ENCODE results near the gene ENHO. TPM values are rescaled to one million over a fixed set of nuclear protein-coding genes. Genes with fewer than 3 reads are reported as not detected.

ENHO gene
- total and polyA plus RNA-seq, 2 donors from 2014 or later: 0.22 to 2.7 TPM

DNA sequence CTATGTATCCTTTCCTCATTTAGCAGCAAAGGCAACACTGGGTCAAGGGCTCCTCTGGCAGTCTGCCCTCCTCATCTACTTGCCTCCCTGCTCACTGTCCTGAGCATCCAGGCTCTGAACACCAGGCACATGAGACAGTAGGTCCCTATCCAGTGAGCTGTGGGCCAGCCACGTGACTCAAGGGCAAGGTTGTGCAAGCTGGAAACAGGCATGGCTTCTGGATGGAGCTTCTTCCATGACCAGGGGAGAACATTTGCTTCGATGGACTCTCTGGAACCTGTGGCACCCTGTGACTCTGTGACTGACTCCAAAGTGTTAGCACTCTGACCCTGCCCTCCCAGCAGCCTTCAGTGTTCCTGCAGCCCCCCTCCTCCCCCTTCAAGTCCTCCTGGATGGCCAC, 31.2 kb downstream of the ENHO start:
- no peaks in the 10 kb centered on the region for H3K9me3 ChIP-seq (ENCODE audit: control insufficient read depth in 2 of 3, insufficient read depth in 1 of 3, low read length in 3 of 3)
- no peaks in the 10 kb centered on the region for H3K36me3 ChIP-seq (ENCODE audit: control insufficient read depth in 2 of 3, insufficient read depth in 3 of 3, low read length in 3 of 3)
- FAIRE-seq: no peak
- no peaks in the 10 kb centered on the region for H3K4me1 ChIP-seq (ENCODE audit: control insufficient read depth in 2 of 3, insufficient read depth in 2 of 3, low read depth in 1 of 3, low read length in 3 of 3)
- intact Hi-C loops (cut with DNase I): loop anchor here (10.0 kb wide), 1 partner anchor 47 kb away; no protein-coding TSS in a partner anchor
- TF ChIP-seq, protein P1, sequence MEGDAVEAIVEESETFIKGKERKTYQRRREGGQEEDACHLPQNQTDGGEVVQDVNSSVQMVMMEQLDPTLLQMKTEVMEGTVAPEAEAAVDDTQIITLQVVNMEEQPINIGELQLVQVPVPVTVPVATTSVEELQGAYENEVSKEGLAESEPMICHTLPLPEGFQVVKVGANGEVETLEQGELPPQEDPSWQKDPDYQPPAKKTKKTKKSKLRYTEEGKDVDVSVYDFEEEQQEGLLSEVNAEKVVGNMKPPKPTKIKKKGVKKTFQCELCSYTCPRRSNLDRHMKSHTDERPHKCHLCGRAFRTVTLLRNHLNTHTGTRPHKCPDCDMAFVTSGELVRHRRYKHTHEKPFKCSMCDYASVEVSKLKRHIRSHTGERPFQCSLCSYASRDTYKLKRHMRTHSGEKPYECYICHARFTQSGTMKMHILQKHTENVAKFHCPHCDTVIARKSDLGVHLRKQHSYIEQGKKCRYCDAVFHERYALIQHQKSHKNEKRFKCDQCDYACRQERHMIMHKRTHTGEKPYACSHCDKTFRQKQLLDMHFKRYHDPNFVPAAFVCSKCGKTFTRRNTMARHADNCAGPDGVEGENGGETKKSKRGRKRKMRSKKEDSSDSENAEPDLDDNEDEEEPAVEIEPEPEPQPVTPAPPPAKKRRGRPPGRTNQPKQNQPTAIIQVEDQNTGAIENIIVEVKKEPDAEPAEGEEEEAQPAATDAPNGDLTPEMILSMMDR (IDR thresholded peaks at IDR 0.05; ENCODE audit: borderline replicate concordance, extremely low read depth, insufficient read depth): no peak
- H3K27me3 ChIP-seq (ENCODE audit: control insufficient read depth, insufficient read depth, low read length): no peaks in the 10 kb centered on the region
- no peak overlapping the region for H3K9ac ChIP-seq (ENCODE audit: low read length in 3 of 3)
- no peak for DNase-seq
- no peak overlapping the region for H3K27ac ChIP-seq (ENCODE audit: low read depth in 2 of 2, low read length in 2 of 2)
- no peak overlapping the region for H3K4me3 ChIP-seq (ENCODE audit: low read length in 3 of 3)

DNA sequence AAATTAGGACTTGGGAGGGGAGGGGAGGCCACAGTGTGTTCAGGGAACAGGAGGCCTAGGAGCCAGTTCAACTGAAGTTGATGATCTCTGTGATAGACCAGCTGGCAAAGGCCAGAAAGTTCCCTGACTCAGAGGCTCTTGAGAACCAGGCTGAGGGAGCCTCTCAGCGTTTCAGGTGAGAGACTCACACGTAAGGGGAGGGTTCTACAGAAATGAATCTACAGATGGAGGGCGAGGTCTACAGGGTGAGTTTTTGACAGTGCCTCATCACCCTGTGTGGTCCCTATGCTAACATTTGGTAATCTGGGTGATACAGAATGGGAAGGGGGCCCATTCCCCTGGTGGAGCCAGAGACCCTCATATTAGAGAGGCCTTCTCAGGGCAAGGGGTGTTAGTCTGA, 32.0 kb downstream of the ENHO start:
- Histone ChIP-seq H3K4me3 (ENCODE audit: low read length in 3 of 3) (no peak overlapping the region), H3K27ac (ENCODE audit: low read depth in 2 of 2, low read length in 2 of 2) (no peak overlapping the region), H3K9ac (ENCODE audit: low read length in 3 of 3) (no peak overlapping the region), H3K36me3 (ENCODE audit: control insufficient read depth in 2 of 3, insufficient read depth in 3 of 3, low read length in 3 of 3) (no peaks in the 10 kb centered on the region), H3K9me3 (ENCODE audit: control insufficient read depth in 2 of 3, insufficient read depth in 1 of 3, low read length in 3 of 3) (no peaks in the 10 kb centered on the region), H3K27me3 (ENCODE audit: control insufficient read depth, insufficient read depth, low read length) (no peaks in the 10 kb centered on the region), H3K4me1 (ENCODE audit: control insufficient read depth in 2 of 3, insufficient read depth in 2 of 3, low read depth in 1 of 3, low read length in 3 of 3) (no peaks in the 10 kb centered on the region)
- intact Hi-C loops (cut with DNase I): loop anchor here (10.0 kb wide), 1 partner anchor 46 kb away; no protein-coding TSS in a partner anchor
- FAIRE-seq: no peak
- TF ChIP-seq, protein P1 (IDR thresholded peaks at IDR 0.05; ENCODE audit: borderline replicate concordance, extremely low read depth, insufficient read depth): no peak
- no peak for DNase-seq

GRCh38 chr9:34490360-34490759, 32.4 kb downstream of the ENHO start:
- intact Hi-C loops (cut with DNase I): loop anchor here (10.0 kb wide), 1 partner anchor 46 kb away; no protein-coding TSS in a partner anchor
- Histone ChIP-seq H3K4me3 (ENCODE audit: low read length in 3 of 3) (no peak overlapping the region), H3K9me3 (ENCODE audit: control insufficient read depth in 2 of 3, insufficient read depth in 1 of 3, low read length in 3 of 3) (no peaks in the 10 kb centered on the region), H3K9ac (ENCODE audit: low read length in 3 of 3) (no peak overlapping the region), H3K27ac (ENCODE audit: low read depth in 2 of 2, low read length in 2 of 2) (no peak overlapping the region), H3K4me1 (ENCODE audit: control insufficient read depth in 2 of 3, insufficient read depth in 2 of 3, low read depth in 1 of 3, low read length in 3 of 3) (no peaks in the 10 kb centered on the region), H3K27me3 (ENCODE audit: control insufficient read depth, insufficient read depth, low read length) (no peaks in the 10 kb centered on the region), H3K36me3 (ENCODE audit: control insufficient read depth in 2 of 3, insufficient read depth in 3 of 3, low read length in 3 of 3) (no peaks in the 10 kb centered on the region)
- TF ChIP-seq, protein P1 (IDR thresholded peaks at IDR 0.05; ENCODE audit: borderline replicate concordance, extremely low read depth, insufficient read depth): no peak
- DNase-seq: no peak
- no peak for FAIRE-seq

- no peak overlapping the region for H3K27ac ChIP-seq (ENCODE audit: low read depth in 2 of 2, low read length in 2 of 2)
- no peak for FAIRE-seq
- no peak overlapping the region for H3K4me3 ChIP-seq (ENCODE audit: low read length in 3 of 3)
- H3K27me3 ChIP-seq (ENCODE audit: control insufficient read depth, insufficient read depth, low read length): no peaks in the 10 kb centered on the region
- DNase-seq: no peak
- no peaks in the 10 kb centered on the region for H3K9me3 ChIP-seq (ENCODE audit: control insufficient read depth in 2 of 3, insufficient read depth in 1 of 3, low read length in 3 of 3)
- intact Hi-C loops (cut with DNase I): no loop called here
- TF ChIP-seq, protein P1 (IDR thresholded peaks at IDR 0.05; ENCODE audit: borderline replicate concordance, extremely low read depth, insufficient read depth): no peak
- H3K9ac ChIP-seq (ENCODE audit: low read length in 3 of 3): no peak overlapping the region
- no peaks in the 10 kb centered on the region for H3K4me1 ChIP-seq (ENCODE audit: control insufficient read depth in 2 of 3, insufficient read depth in 2 of 3, low read depth in 1 of 3, low read length in 3 of 3)
- H3K36me3 ChIP-seq (ENCODE audit: control insufficient read depth in 2 of 3, insufficient read depth in 3 of 3, low read length in 3 of 3): no peaks in the 10 kb centered on the region
Measured at GRCh38 chr9:34486572-34486971, 36.2 kb downstream of the ENHO start.
